Mesenchymal stem cell (in vitro differentiated cells and primary cell): ENCODE results near the gene TBC1D22A.

Experiments
- DNase-seq: peaks from one replicate; pipeline ENCODE4 v3.0.0-alpha.2; 2013
- H2AFZ ChIP-seq: one replicate; pipeline ENCODE4 v1.6.1; 2013; ENCODE audit warnings: low read depth, mild to moderate bottlenecking, control low read depth, inconsistent platforms, low read length, moderate library complexity
- H2AK5ac ChIP-seq: 2 replicates; pipeline ENCODE4 v1.6.1; 2013; ENCODE audit warnings: low read length, moderate library complexity, mild to moderate bottlenecking, inconsistent platforms; ENCODE audit not compliant: severe bottlenecking
- H2BK120ac ChIP-seq: one replicate; pipeline ENCODE4 v1.6.1; 2013; ENCODE audit warnings: low read depth, mild to moderate bottlenecking, inconsistent platforms, low read length, moderate library complexity
- H2BK12ac ChIP-seq, 2 experiments: one replicate each; pipeline ENCODE4 v1.6.1; 2013; ENCODE audit warnings: inconsistent platforms in 2 of 2, low read length in 2 of 2, mild to moderate bottlenecking in 2 of 2, moderate library complexity in 2 of 2, control low read depth in 1 of 2
- H2BK15ac ChIP-seq: one replicate; pipeline ENCODE4 v1.6.1; 2013; ENCODE audit warnings: mild to moderate bottlenecking, low read depth, inconsistent platforms; ENCODE audit not compliant: poor library complexity, severe bottlenecking
- H2BK5ac ChIP-seq: 2 replicates; pipeline ENCODE4 v1.6.1; 2013; ENCODE audit warnings: low read depth, mild to moderate bottlenecking, low read length, control low read depth, inconsistent platforms; ENCODE audit not compliant: poor library complexity, severe bottlenecking
- H3K14ac ChIP-seq, 2 experiments: one replicate each; pipeline ENCODE4 v1.6.1; 2013; ENCODE audit warnings: inconsistent platforms in 2 of 2, low read length in 2 of 2, control low read depth in 1 of 2, mild to moderate bottlenecking in 1 of 2, moderate library complexity in 1 of 2
- H3K18ac ChIP-seq, 2 experiments: one replicate each; pipeline ENCODE4 v1.6.1; 2013; ENCODE audit warnings: inconsistent platforms in 2 of 2, low read length in 2 of 2, control low read depth in 1 of 2, low read depth in 1 of 2, mild to moderate bottlenecking in 1 of 2
- H3K23ac ChIP-seq, 2 experiments: one replicate each; pipeline ENCODE4 v1.6.1; 2013; ENCODE audit warnings: inconsistent platforms in 2 of 2, low read length in 2 of 2, mild to moderate bottlenecking in 2 of 2, moderate library complexity in 2 of 2, control low read depth in 1 of 2
- H3K27ac ChIP-seq: 2 replicates; pipeline ENCODE4 v1.5.1; 2013; ENCODE audit warnings: mild to moderate bottlenecking, moderate library complexity, low read length, control low read depth, inconsistent platforms; ENCODE audit not compliant: poor library complexity, severe bottlenecking
- H3K27me3 ChIP-seq, 2 experiments: 2 replicates each; pipeline versions ENCODE4 v1.6.1 to v1.7.0; 2013; ENCODE audit warnings: low read length in 2 of 2, mild to moderate bottlenecking in 2 of 2, moderate library complexity in 2 of 2, control low read depth in 1 of 2, inconsistent platforms in 1 of 2; ENCODE audit not compliant: control insufficient read depth in 1 of 2, insufficient read depth in 1 of 2
- H3K36me3 ChIP-seq, 2 experiments: 2 replicates each; pipeline versions ENCODE4 v1.6.1 to v1.7.0; 2013; ENCODE audit warnings: low read length in 2 of 2, control low read depth in 1 of 2, inconsistent platforms in 1 of 2, low read depth in 1 of 2, mild to moderate bottlenecking in 1 of 2; ENCODE audit not compliant: insufficient read depth in 2 of 2, control insufficient read depth in 1 of 2
- H3K4ac ChIP-seq, 2 experiments: one replicate each; pipeline ENCODE4 v1.6.1; 2013; ENCODE audit warnings: inconsistent platforms in 2 of 2, low read length in 2 of 2, mild to moderate bottlenecking in 2 of 2, moderate library complexity in 2 of 2, control low read depth in 1 of 2, low read depth in 1 of 2
- H3K4me1 ChIP-seq: 2 replicates; pipeline ENCODE4 v1.6.1; 2013; ENCODE audit warnings: low read depth, low read length, control low read depth; ENCODE audit not compliant: control insufficient read depth, insufficient read depth
- H3K4me2 ChIP-seq: 2 replicates; pipeline ENCODE4 v1.6.1; 2013; ENCODE audit warnings: low read length, mild to moderate bottlenecking, inconsistent platforms; ENCODE audit not compliant: poor library complexity, severe bottlenecking
- H3K4me3 ChIP-seq, 2 experiments: 2 replicates each; pipeline versions ENCODE4 v1.5.1 to v1.7.0; 2013; ENCODE audit warnings: low read length in 2 of 2, mild to moderate bottlenecking in 2 of 2, control low read depth in 1 of 2, low read depth in 1 of 2; ENCODE audit not compliant: insufficient read depth in 1 of 2
- H3K79me1 ChIP-seq: replicated peaks from 2 replicates; pipeline ENCODE4 v1.6.1; 2013; ENCODE audit warnings: mild to moderate bottlenecking, control low read depth, low read length, inconsistent platforms; ENCODE audit not compliant: poor library complexity, severe bottlenecking
- H3K9ac ChIP-seq: 2 replicates; pipeline ENCODE4 v1.7.0; 2013; ENCODE audit warnings: mild to moderate bottlenecking, low read length, moderate library complexity
- H3K9me3 ChIP-seq: 2 replicates; pipeline ENCODE4 v1.7.0; 2013; ENCODE audit warnings: mild to moderate bottlenecking, low read length; ENCODE audit not compliant: control insufficient read depth
- H4K8ac ChIP-seq: one replicate; pipeline ENCODE4 v1.6.1; 2013; ENCODE audit warnings: inconsistent platforms, mild to moderate bottlenecking, low read length, moderate library complexity
- H4K91ac ChIP-seq: one replicate; pipeline ENCODE4 v1.6.1; 2013; ENCODE audit warnings: mild to moderate bottlenecking, low read length, inconsistent platforms
- WGBS: methylation state at CpG from one replicate; pipeline ENCODE4 v1.1.7; 2013; ENCODE audit warnings: mixed read lengths; 5-methylcytosine and 5-hydroxymethylcytosine counted together

Gene TBC1D22A

GRCh38 chr22:47088480-47089158, 326.2 kb downstream of the TBC1D22A start:
- Histone ChIP-seq H3K79me1 (peaks cover 12% of the 10 kb centered on the region), H3K4ac (no peak overlapping the region), H4K91ac (no peak overlapping the region), H3K4me2 (no peak overlapping the region), H2AFZ (no peak overlapping the region), H2BK120ac (no peak overlapping the region), H2BK5ac (no peak overlapping the region), H3K27ac (no peak overlapping the region), H3K4me1 (peaks cover 23% of the 10 kb centered on the region), H3K27me3 (no peaks in the 10 kb centered on the region), H2AK5ac (no peak overlapping the region), H3K4me3 (no peak overlapping the region), H2BK15ac (no peak overlapping the region), H3K9ac (no peak overlapping the region), H2BK12ac (no peak overlapping the region), H3K18ac (no peak overlapping the region), H3K36me3 (peaks cover 0 to 5% of the 10 kb centered on the region in 2 experiments), H3K23ac (no peak overlapping the region), H3K14ac (no peak overlapping the region), H4K8ac (no peak overlapping the region), H3K9me3 (no peaks in the 10 kb centered on the region)
- 86% methylated on average over 11 of the region's 11 CpGs for WGBS
- DNase-seq = no peak

- H3K4ac ChIP-seq = no peak overlapping the region
- no peak overlapping the region for H3K14ac ChIP-seq
- no peak overlapping the region for H4K91ac ChIP-seq
- DNase-seq = no peak
- no peak overlapping the region for H3K9ac ChIP-seq
- peaks cover 23% of the 10 kb centered on the region for H3K4me1 ChIP-seq
- no peak overlapping the region for H4K8ac ChIP-seq
- no peak overlapping the region for H2BK120ac ChIP-seq
- H2BK12ac ChIP-seq = no peak overlapping the region
- H2BK5ac ChIP-seq = no peak overlapping the region
- no peak overlapping the region for H3K4me2 ChIP-seq
- H3K27ac ChIP-seq = no peak overlapping the region
- no peaks in the 10 kb centered on the region for H3K9me3 ChIP-seq
- no peak overlapping the region for H3K4me3 ChIP-seq
- 99% methylated on average over 6 of the region's 7 CpGs for WGBS
- peaks cover 0 to under 1% of the 10 kb centered on the region in 2 experiments for H3K36me3 ChIP-seq
- H2AFZ ChIP-seq = no peak overlapping the region
- H2AK5ac ChIP-seq = no peak overlapping the region
- H2BK15ac ChIP-seq = no peak overlapping the region
- H3K79me1 ChIP-seq = peaks cover 13% of the 10 kb centered on the region
- H3K18ac ChIP-seq = no peak overlapping the region
- H3K23ac ChIP-seq = no peak overlapping the region
- no peaks in the 10 kb centered on the region for H3K27me3 ChIP-seq
Measured at GRCh38 chr22:47089374-47089773, 326.9 kb downstream of the TBC1D22A start.

- Histone ChIP-seq H3K27ac (no peak overlapping the region), H2BK5ac (no peak overlapping the region), H3K9ac (peak overlapping the region; percentile 81), H3K79me1 (peaks cover 13% of the 10 kb centered on the region), H4K8ac (no peak overlapping the region), H3K36me3 (no peaks in the 10 kb centered on the region), H3K23ac (no peak overlapping the region), H3K4me2 (no peak overlapping the region), H3K4ac (no peak overlapping the region), H2AFZ (no peak overlapping the region), H3K9me3 (no peaks in the 10 kb centered on the region), H4K91ac (no peak overlapping the region), H3K14ac (no peak overlapping the region), H3K4me3 (peak overlapping the region in 1 of 2 experiments; percentile 86), H3K27me3 (no peaks in the 10 kb centered on the region), H2BK15ac (no peak overlapping the region), H3K18ac (peak overlapping the region in 1 of 2 experiments; percentile 23), H2BK120ac (no peak overlapping the region), H3K4me1 (peaks cover 23% of the 10 kb centered on the region), H2BK12ac (peak overlapping the region in 1 of 2 experiments; percentile 15), H2AK5ac (no peak overlapping the region)
- WGBS = 92% methylated on average over 18 of the region's 21 CpGs
- no peak for DNase-seq
Measured at GRCh38 chr22:47089796-47090460, 327.5 kb downstream of the TBC1D22A start.

GRCh38 chr22:47090591-47091245, 328.3 kb downstream of the TBC1D22A start:
- Histone ChIP-seq H3K23ac (no peak overlapping the region), H2BK120ac (no peak overlapping the region), H2BK12ac (peak overlapping the region in 1 of 2 experiments; percentile 15), H2BK15ac (no peak overlapping the region), H3K14ac (no peak overlapping the region), H3K9ac (peak overlapping the region; percentile 81), H3K79me1 (peaks cover 15% of the 10 kb centered on the region), H2AK5ac (no peak overlapping the region), H3K4me1 (peaks cover 23% of the 10 kb centered on the region), H3K9me3 (no peaks in the 10 kb centered on the region), H3K27me3 (no peaks in the 10 kb centered on the region), H2AFZ (no peak overlapping the region), H2BK5ac (no peak overlapping the region), H3K27ac (no peak overlapping the region), H3K18ac (peak overlapping the region in 1 of 2 experiments; percentile 23), H3K36me3 (no peaks in the 10 kb centered on the region), H4K91ac (peak overlapping the region; percentile 18), H3K4ac (no peak overlapping the region), H3K4me3 (peak overlapping the region; percentile 49 to 86), H3K4me2 (peak overlapping the region; percentile 89), H4K8ac (no peak overlapping the region)
- 17% methylated on average over 29 of the region's 29 CpGs for WGBS
- DNase-seq = peak; percentile 69
